Endothelial cell of umbilical vein (primary cell): ENCODE data around the gene STAT1.

Source experiments
- EZH2 ChIP-seq: IDR thresholded peaks from 2 replicates; pipeline ENCODE4 v1.6.1; 2012; ENCODE audit warnings: borderline replicate concordance, low read depth, mild to moderate bottlenecking, moderate library complexity, low read length, inconsistent platforms; ENCODE audit not compliant: severe bottlenecking
- GATA2 ChIP-seq: IDR thresholded peaks from 2 replicates; pipeline ENCODE4 v1.7.0; 2011; ENCODE audit warnings: low read depth, mild to moderate bottlenecking, moderate library complexity, mixed read lengths, low read length; ENCODE audit not compliant: insufficient read length, insufficient read depth
- JUN ChIP-seq: IDR thresholded peaks from 2 replicates; pipeline ENCODE4 v1.6.1; 2011; ENCODE audit warnings: borderline replicate concordance, low read depth; ENCODE audit not compliant: insufficient read length, insufficient read depth
- MYC ChIP-seq: IDR thresholded peaks from one replicate; pipeline ENCODE4 v1.6.1; 2011; ENCODE audit warnings: mild to moderate bottlenecking, low read depth, low read length
- POLR2A ChIP-seq: IDR thresholded peaks from 2 replicates; pipeline ENCODE4 v1.6.1; 2012; ENCODE audit warnings: low read depth, mild to moderate bottlenecking, control low read depth, low read length
- POLR2AphosphoS5 ChIP-seq: IDR thresholded peaks from 2 replicates; pipeline ENCODE4 v1.6.1; 2012; ENCODE audit warnings: low read depth, mild to moderate bottlenecking, control low read depth, low read length, moderate library complexity; ENCODE audit not compliant: insufficient read depth
- TF ChIP-seq, protein P1 (sequence below), 2 donors: IDR thresholded peaks; 1 replicate in 1 of 2; 2 replicates in 1 of 2; pipeline ENCODE4 v1.5.1; 2011; ENCODE audit warnings: low read length in 2 of 2, mild to moderate bottlenecking in 2 of 2, moderate library complexity in 2 of 2, control low read depth in 1 of 2, inconsistent platforms in 1 of 2, low read depth in 1 of 2; ENCODE audit not compliant: insufficient read depth in 1 of 2; ENCODE audit errors: extremely low read depth in 1 of 2
- TF ChIP-seq, protein P2 (sequence below): IDR thresholded peaks from 2 replicates; pipeline ENCODE4 v1.6.1; 2011; ENCODE audit not compliant: insufficient read depth, insufficient read length

DNA sequence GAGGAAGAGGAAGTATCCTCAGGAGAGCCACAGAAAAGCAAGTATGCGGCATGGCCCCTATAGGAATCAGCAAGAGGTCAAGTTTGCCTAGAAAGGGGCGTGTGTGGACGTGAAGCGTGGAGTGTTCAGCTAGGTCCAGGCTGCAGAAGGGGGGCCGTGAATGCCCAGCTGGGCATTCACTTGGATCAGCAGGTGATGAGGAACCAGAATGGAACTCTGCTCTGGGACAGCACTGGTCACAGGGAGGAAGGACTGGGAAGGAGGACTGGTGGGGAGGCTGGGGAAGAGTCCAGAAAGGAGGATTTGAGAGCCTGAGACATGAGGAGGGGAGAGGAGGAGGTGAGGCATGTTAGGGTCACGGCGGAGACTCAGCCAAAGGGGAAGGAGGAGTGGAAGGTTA is 19.8 kb downstream of the STAT1 start:
- TF ChIP-seq POLR2AphosphoS5: no peak
- TF ChIP-seq POLR2A: no peak
- TF ChIP-seq, protein P1, sequence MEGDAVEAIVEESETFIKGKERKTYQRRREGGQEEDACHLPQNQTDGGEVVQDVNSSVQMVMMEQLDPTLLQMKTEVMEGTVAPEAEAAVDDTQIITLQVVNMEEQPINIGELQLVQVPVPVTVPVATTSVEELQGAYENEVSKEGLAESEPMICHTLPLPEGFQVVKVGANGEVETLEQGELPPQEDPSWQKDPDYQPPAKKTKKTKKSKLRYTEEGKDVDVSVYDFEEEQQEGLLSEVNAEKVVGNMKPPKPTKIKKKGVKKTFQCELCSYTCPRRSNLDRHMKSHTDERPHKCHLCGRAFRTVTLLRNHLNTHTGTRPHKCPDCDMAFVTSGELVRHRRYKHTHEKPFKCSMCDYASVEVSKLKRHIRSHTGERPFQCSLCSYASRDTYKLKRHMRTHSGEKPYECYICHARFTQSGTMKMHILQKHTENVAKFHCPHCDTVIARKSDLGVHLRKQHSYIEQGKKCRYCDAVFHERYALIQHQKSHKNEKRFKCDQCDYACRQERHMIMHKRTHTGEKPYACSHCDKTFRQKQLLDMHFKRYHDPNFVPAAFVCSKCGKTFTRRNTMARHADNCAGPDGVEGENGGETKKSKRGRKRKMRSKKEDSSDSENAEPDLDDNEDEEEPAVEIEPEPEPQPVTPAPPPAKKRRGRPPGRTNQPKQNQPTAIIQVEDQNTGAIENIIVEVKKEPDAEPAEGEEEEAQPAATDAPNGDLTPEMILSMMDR (IDR thresholded peaks at IDR 0.05; ENCODE audit: extremely low read depth in 1 of 2, insufficient read depth in 1 of 2, low read depth in 1 of 2, low read length in 2 of 2): no peak
- TF ChIP-seq, protein P2, sequence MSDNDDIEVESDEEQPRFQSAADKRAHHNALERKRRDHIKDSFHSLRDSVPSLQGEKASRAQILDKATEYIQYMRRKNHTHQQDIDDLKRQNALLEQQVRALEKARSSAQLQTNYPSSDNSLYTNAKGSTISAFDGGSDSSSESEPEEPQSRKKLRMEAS: no peak
- TF ChIP-seq EZH2: no peak
- no peak for TF ChIP-seq MYC
- no peak for TF ChIP-seq JUN
- no peak for TF ChIP-seq GATA2
